GM12878 (cell line): ENCODE data around the gene SNCAIP. TPM values are rescaled to one million over a fixed set of nuclear protein-coding genes. Genes with fewer than 3 reads are reported as not detected.

Source experiments
- ATAC-seq: fragments of 200-7000 bp; cut with Tn5 transposase; 3 replicates; pipeline ENCODE4 v1.9.1; 2020; ENCODE audit warnings: mild to moderate bottlenecking, moderate library complexity
- BruUV-seq: library from RNA; stranded (reverse); fragments of 400-500 nt; replicated peaks from 2 replicates; lab custom pipeline; 2021; lab: Mats Ljungman, UMichigan
- CTCF ChIA-PET: fragments of 300-600 bp; sonication (Branson Sonifier 250); formaldehyde crosslinking; extraction: SDS; loops from one replicate; lab custom pipeline; 2021; ENCODE audit warnings: inconsistent platforms; lab: Yijun Ruan, JAX
- POLR2A ChIA-PET: fragments of 350-600 bp; formaldehyde crosslinking; extraction: SDS; loops from one replicate; lab custom pipeline; 2021; ENCODE audit warnings: inconsistent platforms; lab: Charles Lee
- RAD21 ChIA-PET: fragments of 300-600 bp; sonication (Branson Sonifier 250); formaldehyde crosslinking; loops from one replicate; lab custom pipeline; 2023; ENCODE audit warnings: antibody characterized with exemption; ENCODE audit not compliant: unreplicated experiment; lab: Charles Lee
- SMC1A ChIA-PET: fragments of 300-600 bp; sonication (Branson Sonifier 250); formaldehyde crosslinking; loops from one replicate; lab custom pipeline; 2023; ENCODE audit not compliant: unreplicated experiment, uncharacterized antibody; lab: Charles Lee
- DNase-seq: peaks from one replicate; pipeline ENCODE4 v3.0.0-alpha.2; 2011; ENCODE audit warnings: low read depth, low spot score
- FAIRE-seq: peaks from 3 replicates; lab custom pipeline; 2011; peaks lifted over from hg19 to GRCh38; lab: Jason Lieb, UNC
- H2AFZ ChIP-seq: 2 replicates; pipeline ENCODE4 v1.6.0; 2011; ENCODE audit warnings: low read depth, low read length, control low read depth; ENCODE audit not compliant: control insufficient read depth
- H3K27ac ChIP-seq: 2 replicates; pipeline ENCODE4 v1.5.1; 2011; ENCODE audit warnings: control low read depth; ENCODE audit not compliant: control insufficient read depth, insufficient read depth
- H3K27me3 ChIP-seq, 2 experiments: replicated peaks in 1 of 2; 2 replicates each; pipeline versions ENCODE4 v1.6.0 to v1.6.1; 2011; ENCODE audit warnings: low read length in 1 of 2; ENCODE audit not compliant: control insufficient read depth in 2 of 2, insufficient read depth in 2 of 2
- H3K36me3 ChIP-seq, 2 experiments: 2 replicates each; pipeline ENCODE4 v1.5.1; 2011; ENCODE audit warnings: low read length in 1 of 2; ENCODE audit not compliant: control insufficient read depth in 2 of 2, insufficient read depth in 2 of 2
- H3K4me1 ChIP-seq: 2 replicates; pipeline ENCODE4 v1.6.1; 2011; ENCODE audit warnings: mild to moderate bottlenecking, low read length, moderate library complexity, mixed read lengths; ENCODE audit not compliant: control insufficient read depth, insufficient read depth
- H3K4me2 ChIP-seq: 2 replicates; pipeline ENCODE4 v1.6.0; 2011; ENCODE audit warnings: control low read depth; ENCODE audit not compliant: control insufficient read depth, insufficient read depth
- H3K4me3 ChIP-seq: fragments of 200-600 bp; sonication (generic); 2 replicates; pipeline ENCODE4 v1.5.1; 2016
- H3K79me2 ChIP-seq: 2 replicates; pipeline ENCODE4 v1.6.0; 2011; ENCODE audit warnings: low read length; ENCODE audit not compliant: control insufficient read depth, insufficient read depth
- H3K9ac ChIP-seq: 2 replicates; pipeline ENCODE4 v1.8.0; 2011; ENCODE audit warnings: low read length, control low read depth, mixed read lengths; ENCODE audit not compliant: control insufficient read depth, insufficient read depth
- H3K9me3 ChIP-seq: replicated peaks from 3 replicates; pipeline ENCODE4 v1.5.1; 2011; ENCODE audit warnings: mild to moderate bottlenecking, low read length; ENCODE audit not compliant: control insufficient read depth, insufficient read depth
- H4K20me1 ChIP-seq: 2 replicates; pipeline ENCODE4 v1.6.0; 2011; ENCODE audit not compliant: control insufficient read depth, insufficient read depth
- EP300 ChIP-seq, 2 experiments: fragments of 150-350 bp in 1 of 2; IDR thresholded peaks; 2 replicates each; pipeline ENCODE4 v1.6.1; 2011 to 2012; ENCODE audit warnings: low read depth in 2 of 2, low read length in 2 of 2, borderline replicate concordance in 1 of 2, improper control_type of control experiment in 1 of 2, inconsistent platforms in 1 of 2; ENCODE audit not compliant: control insufficient read depth in 1 of 2
- ESRRA ChIP-seq: IDR thresholded peaks from 2 replicates; pipeline ENCODE4 v1.6.1; 2012; ENCODE audit warnings: mild to moderate bottlenecking, low read length, improper control_type of control experiment
- MTA3 ChIP-seq: IDR thresholded peaks from 2 replicates; pipeline ENCODE4 v1.6.1; 2012; ENCODE audit warnings: low read length, inconsistent platforms, borderline replicate concordance
- MYB ChIP-seq: fragments of 150-350 bp; IDR thresholded peaks from 2 replicates; pipeline ENCODE4 v1.6.1; 2014; ENCODE audit warnings: mild to moderate bottlenecking, low read depth, low read length, borderline replicate concordance
- RUNX3 ChIP-seq: IDR thresholded peaks from 2 replicates; pipeline ENCODE4 v1.6.1; 2012; ENCODE audit warnings: low read length, inconsistent platforms
- SIN3A ChIP-seq: IDR thresholded peaks from 2 replicates; pipeline ENCODE4 v1.6.1; 2012; ENCODE audit warnings: low read depth, low read length, improper control_type of control experiment
- SIX5 ChIP-seq: IDR thresholded peaks from 2 replicates; pipeline ENCODE4 v1.6.1; 2011; ENCODE audit warnings: mild to moderate bottlenecking, low read depth, low read length, moderate library complexity; ENCODE audit not compliant: severe bottlenecking
- TARDBP ChIP-seq: IDR thresholded peaks from 2 replicates; pipeline ENCODE4 v1.6.1; 2016; ENCODE audit warnings: borderline replicate concordance
- TCF7 ChIP-seq: IDR thresholded peaks from 2 replicates; pipeline ENCODE4 v1.6.1; 2014; ENCODE audit warnings: antibody characterized with exemption, borderline replicate concordance
- YY1 ChIP-seq: IDR thresholded peaks from 2 replicates; pipeline ENCODE4 v1.6.1; 2011; ENCODE audit warnings: low read depth, mild to moderate bottlenecking, low read length
- ZNF274 ChIP-seq: IDR thresholded peaks from one replicate; pipeline ENCODE4 v1.8.0; 2011; ENCODE audit not compliant: insufficient read length, insufficient read depth
- WGBS: methylation state at CpG from one replicate; pipeline ENCODE4 v1.1.6; 2016; ENCODE audit warnings: low lambda C conversion rate; ENCODE audit not compliant: insufficient replicate concordance, insufficient coverage; ENCODE audit errors: missing lambda C conversion rate; 5-methylcytosine and 5-hydroxymethylcytosine counted together
- in situ Hi-C: fragments of 300-500 bp; cut with MboI; formaldehyde crosslinking; loops from 9 replicates; pipeline ENCODE4 v1.14.3; 2018; ENCODE audit warnings: mixed read lengths
- intact Hi-C: fragments of 100-400 bp; cut with micrococcal nuclease; formaldehyde crosslinking; loops from one replicate; pipeline ENCODE4 v1.14.2; 2022; ENCODE audit not compliant: unreplicated experiment
- polyA plus RNA-seq, 11 experiments: library from polyadenylated mRNA; depleted of rRNA in 4 of 11; unstranded in 6 of 11; stranded (reverse) in 5 of 11; fragments of >200 nt; fragmentation: Nextera tagmentation in 4 of 11; fragmentation: Illumina TruSeq in 1 of 11; extraction: Ambion mirVana in 4 of 11; extraction: Trizol in 1 of 11; gene quantifications; 1 replicate in 1 of 11; 2 replicates in 10 of 11; pipeline versions ENCODE4 v1.2.1 to v1.2.3, GENCODE V29; 2011 to 2016; ENCODE audit warnings: inconsistent platforms in 2 of 11, missing spikeins in 2 of 11, low read depth in 1 of 11
- total RNA-seq, 4 experiments: library from RNA; depleted of rRNA in 3 of 4; stranded (reverse); fragments of >200 nt in 3 of 4; fragmentation: Illumina TruSeq in 1 of 4; extraction: Trizol in 1 of 4; gene quantifications; 2 replicates each; pipeline versions ENCODE4 v1.2.1 to v1.2.3, GENCODE V29; 2013 to 2021

The SNCAIP gene
- total and polyA plus RNA-seq, 10 of the 15 experiments (the other 5 are each of a cell fraction or from before 2014, with no cell fraction given), result 0.03 to 0.62 (median 0.16) TPM; not detected in 1

DNA sequence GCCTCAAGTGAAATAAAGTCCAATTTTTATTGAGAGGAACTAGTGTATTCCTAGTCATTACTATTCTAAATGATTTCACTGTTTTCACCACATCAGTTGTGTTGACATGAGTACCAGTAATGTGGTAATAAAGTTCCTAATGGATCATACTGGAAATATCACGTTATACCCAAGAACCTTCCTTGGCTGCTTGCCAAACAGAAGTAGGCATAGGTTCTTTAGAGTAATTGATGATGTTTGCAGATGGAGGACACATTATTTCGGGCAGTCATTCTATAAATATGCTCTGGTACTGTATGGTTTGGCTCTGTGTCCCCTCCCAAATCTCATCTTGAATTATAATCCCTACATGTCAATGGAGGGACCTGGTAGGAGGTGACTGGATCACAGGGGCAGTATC is 15.1 kb downstream of the SNCAIP start:
- H3K36me3 ChIP-seq, result no peaks in the 10 kb centered on the region
- DNase-seq, result no peak
- no TSS peak for BruUV-seq
- POLR2A ChIA-PET, result no interaction called here
- no peak overlapping the region for H3K9ac ChIP-seq
- RAD21 ChIA-PET, result no interaction called here
- H3K4me3 ChIP-seq, result no peak overlapping the region
- in situ Hi-C loops (no loop called here), intact Hi-C loops (no loop called here)
- H3K27me3 ChIP-seq, result no peaks in the 10 kb centered on the region
- H3K4me1 ChIP-seq, result no peaks in the 10 kb centered on the region
- TF ChIP-seq YY1 (no peak), TARDBP (no peak), ESRRA (no peak), MYB (no peak), EP300 (IDR thresholded peaks at IDR 0.05; ENCODE audit: borderline replicate concordance in 1 of 2, control insufficient read depth in 1 of 2, low read depth in 2 of 2, low read length in 2 of 2) (no peak), SIX5 (no peak), ZNF274 (no peak)
- no peaks in the 10 kb centered on the region; the same call in 2 of the 3 replicates for H3K9me3 ChIP-seq
- CTCF ChIA-PET, result no interaction called here
- no peak overlapping the region for H2AFZ ChIP-seq
- H3K27ac ChIP-seq, result no peak overlapping the region
- 0% methylated on average over 2 of the region's 2 CpGs for WGBS
- H4K20me1 ChIP-seq, result no peaks in the 10 kb centered on the region
- no peak for FAIRE-seq
- no peak overlapping the region for H3K4me2 ChIP-seq
- H3K79me2 ChIP-seq, result no peaks in the 10 kb centered on the region
- SMC1A ChIA-PET, result no interaction called here
- no peak for ATAC-seq

DNA sequence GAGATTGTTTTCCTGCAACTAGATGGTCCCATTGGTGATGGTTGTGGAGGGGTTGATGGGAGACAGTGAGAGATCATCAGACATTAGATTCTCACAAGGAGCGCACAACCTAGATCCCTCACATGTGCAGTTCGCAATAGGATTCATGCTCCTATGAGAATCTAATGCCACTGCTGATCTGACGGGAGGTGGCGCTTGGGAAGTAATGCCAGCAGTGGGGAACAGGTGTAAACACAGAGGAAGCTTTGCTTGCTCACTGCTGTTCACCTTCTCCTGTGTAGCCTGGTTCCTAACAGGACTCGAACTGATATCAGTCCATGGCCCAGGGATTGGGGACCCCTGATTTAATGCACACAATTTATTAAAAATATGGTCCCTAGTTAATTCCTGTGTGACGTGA is 18.8 kb downstream of the SNCAIP start:
- WGBS, result 73% methylated on average over 6 of the region's 6 CpGs

More for the DNA sequence above, 18.8 kb downstream of the SNCAIP start:
- ChIA-PET POLR2A (no interaction called here), CTCF (interaction anchor here (0.9 to 1.1 kb wide), 2 partner anchors 72 to 137 kb away, joined by 3 to 4 read pairs; no protein-coding TSS in a partner anchor), RAD21 (no interaction called here), SMC1A (no interaction called here)
- H3K36me3 ChIP-seq, result no peaks in the 10 kb centered on the region
- H3K9me3 ChIP-seq, result no peaks in the 10 kb centered on the region; the same call in 2 of the 3 replicates
- ATAC-seq, result no peak
- H2AFZ ChIP-seq, result no peak overlapping the region
- BruUV-seq, result no TSS peak
- H3K4me1 ChIP-seq, result no peaks in the 10 kb centered on the region
- no peak overlapping the region for H3K9ac ChIP-seq
- FAIRE-seq, result no peak
- H3K79me2 ChIP-seq, result no peaks in the 10 kb centered on the region
- H3K4me3 ChIP-seq, result no peak overlapping the region
- no peak for DNase-seq
- in situ Hi-C loops (no loop called here), intact Hi-C loops (no loop called here)
- H3K27ac ChIP-seq, result no peak overlapping the region
- H3K4me2 ChIP-seq, result no peak overlapping the region
- H3K27me3 ChIP-seq, result no peaks in the 10 kb centered on the region
- H4K20me1 ChIP-seq, result no peaks in the 10 kb centered on the region
- TF ChIP-seq MTA3 (no peak), RUNX3 (no peak), TCF7 (no peak), SIN3A (no peak)
